ENCODE data around the gene SYNJ1.
A peak's percentile ranks its signal among the peaks of the same experiment; 100 is the strongest.

The SYNJ1 gene

GRCh38 chr21:32735524-32735923 is 7.7 kb upstream of the SYNJ1 start:
- H3K36me3 ChIP-seq (ENCODE audit: control insufficient read depth, insufficient read depth, low read length) = peaks cover 23% of the 10 kb centered on the region
- no peaks in the 10 kb centered on the region for H3K9me3 ChIP-seq (ENCODE audit: control insufficient read depth, low read length)
- H3K27me3 ChIP-seq (ENCODE audit: control insufficient read depth, insufficient read depth, low read length, poor library complexity, severe bottlenecking) = no peaks in the 10 kb centered on the region
- no peak overlapping the region for H3K4me3 ChIP-seq (ENCODE audit: insufficient read depth, low read depth, low read length)
- no peak overlapping the region for H3K27ac ChIP-seq (ENCODE audit: insufficient read depth, low read depth, low read length, poor library complexity, severe bottlenecking)
- no peaks in the 10 kb centered on the region for H3K4me1 ChIP-seq (ENCODE audit: control insufficient read depth, insufficient read depth, low read length)
- 88 to 96% methylated on average over 2 of the region's 2 CpGs for WGBS, 2 experiments

GRCh38 chr21:32733990-32734613 is 6.3 kb upstream of the SYNJ1 start:
- 96 to 98% methylated on average over 4 to 5 of the region's 5 CpGs for WGBS, 2 experiments

GRCh38 chr21:32733356-32733755 is 5.5 kb upstream of the SYNJ1 start:
- Histone ChIP-seq H3K27ac (ENCODE audit: insufficient read depth, low read depth, low read length, poor library complexity, severe bottlenecking) (no peak overlapping the region), H3K4me1 (ENCODE audit: control insufficient read depth, insufficient read depth, low read length) (no peaks in the 10 kb centered on the region), H3K4me3 (ENCODE audit: insufficient read depth, low read depth, low read length) (no peak overlapping the region), H3K27me3 (ENCODE audit: control insufficient read depth, insufficient read depth, low read length, poor library complexity, severe bottlenecking) (no peaks in the 10 kb centered on the region), H3K9me3 (ENCODE audit: control insufficient read depth, low read length) (no peaks in the 10 kb centered on the region), H3K36me3 (ENCODE audit: control insufficient read depth, insufficient read depth, low read length) (peaks cover 16% of the 10 kb centered on the region)
- WGBS, 2 experiments = 85 to 97% methylated on average over 6 of the region's 6 CpGs

More at GRCh38 chr21:32733990-32734613, 6.3 kb upstream of the SYNJ1 start:
- no peak overlapping the region for H3K4me3 ChIP-seq (ENCODE audit: insufficient read depth, low read depth, low read length)
- no peaks in the 10 kb centered on the region for H3K9me3 ChIP-seq (ENCODE audit: control insufficient read depth, low read length)
- no peak overlapping the region for H3K27ac ChIP-seq (ENCODE audit: insufficient read depth, low read depth, low read length, poor library complexity, severe bottlenecking)
- peaks cover 21% of the 10 kb centered on the region for H3K36me3 ChIP-seq (ENCODE audit: control insufficient read depth, insufficient read depth, low read length)
- no peaks in the 10 kb centered on the region for H3K4me1 ChIP-seq (ENCODE audit: control insufficient read depth, insufficient read depth, low read length)
- no peaks in the 10 kb centered on the region for H3K27me3 ChIP-seq (ENCODE audit: control insufficient read depth, insufficient read depth, low read length, poor library complexity, severe bottlenecking)

- Histone ChIP-seq H3K27ac (ENCODE audit: insufficient read depth, low read depth, low read length, poor library complexity, severe bottlenecking) (no peak overlapping the region), H3K4me1 (ENCODE audit: control insufficient read depth, insufficient read depth, low read length) (no peaks in the 10 kb centered on the region), H3K9me3 (ENCODE audit: control insufficient read depth, low read length) (no peaks in the 10 kb centered on the region), H3K36me3 (ENCODE audit: control insufficient read depth, insufficient read depth, low read length) (peaks cover 15% of the 10 kb centered on the region), H3K27me3 (ENCODE audit: control insufficient read depth, insufficient read depth, low read length, poor library complexity, severe bottlenecking) (no peaks in the 10 kb centered on the region), H3K4me3 (ENCODE audit: insufficient read depth, low read depth, low read length) (no peak overlapping the region)
- 94 to 97% methylated on average over 3 of the region's 3 CpGs for WGBS, 2 experiments
These were observed 4.7 kb upstream of the SYNJ1 start for GRCh38 chr21:32732544-32732943.

GRCh38 chr21:32728848-32729247 is 1.0 kb upstream of the SYNJ1 start:
- Histone ChIP-seq H3K4me1 (ENCODE audit: control insufficient read depth, insufficient read depth, low read length) (no peaks in the 10 kb centered on the region), H3K4me3 (ENCODE audit: insufficient read depth, low read depth, low read length) (peak overlapping the region; percentile 68), H3K27ac (ENCODE audit: insufficient read depth, low read depth, low read length, poor library complexity, severe bottlenecking) (no peak overlapping the region), H3K36me3 (ENCODE audit: control insufficient read depth, insufficient read depth, low read length) (no peaks in the 10 kb centered on the region), H3K27me3 (ENCODE audit: control insufficient read depth, insufficient read depth, low read length, poor library complexity, severe bottlenecking) (no peaks in the 10 kb centered on the region), H3K9me3 (ENCODE audit: control insufficient read depth, low read length) (no peaks in the 10 kb centered on the region)
- WGBS, 2 experiments = 77 to 84% methylated on average over 3 of the region's 3 CpGs

GRCh38 chr21:32728456-32728839 is 635 bp upstream of the SYNJ1 start:
- Histone ChIP-seq H3K9me3 (ENCODE audit: control insufficient read depth, low read length) (no peaks in the 10 kb centered on the region), H3K4me1 (ENCODE audit: control insufficient read depth, insufficient read depth, low read length) (no peaks in the 10 kb centered on the region), H3K27me3 (ENCODE audit: control insufficient read depth, insufficient read depth, low read length, poor library complexity, severe bottlenecking) (no peaks in the 10 kb centered on the region), H3K27ac (ENCODE audit: insufficient read depth, low read depth, low read length, poor library complexity, severe bottlenecking) (peak overlapping the region; percentile 40), H3K4me3 (ENCODE audit: insufficient read depth, low read depth, low read length) (peak overlapping the region; percentile 68), H3K36me3 (ENCODE audit: control insufficient read depth, insufficient read depth, low read length) (no peaks in the 10 kb centered on the region)
- 10 to 12% methylated on average over 13 of the region's 13 CpGs for WGBS, 2 experiments

GRCh38 chr21:32726839-32727686 is 750 bp downstream of the SYNJ1 start:
- H3K36me3 ChIP-seq (ENCODE audit: control insufficient read depth, insufficient read depth, low read length) = no peaks in the 10 kb centered on the region
- 2 to 3% methylated on average over 41 to 42 of the region's 42 CpGs for WGBS, 2 experiments
- peak overlapping the region; percentile 68 for H3K4me3 ChIP-seq (ENCODE audit: insufficient read depth, low read depth, low read length)
- H3K9me3 ChIP-seq (ENCODE audit: control insufficient read depth, low read length) = no peaks in the 10 kb centered on the region
- no peaks in the 10 kb centered on the region for H3K27me3 ChIP-seq (ENCODE audit: control insufficient read depth, insufficient read depth, low read length, poor library complexity, severe bottlenecking)
- no peaks in the 10 kb centered on the region for H3K4me1 ChIP-seq (ENCODE audit: control insufficient read depth, insufficient read depth, low read length)
- H3K27ac ChIP-seq (ENCODE audit: insufficient read depth, low read depth, low read length, poor library complexity, severe bottlenecking) = peak overlapping the region; percentile 28

- H3K36me3 ChIP-seq (ENCODE audit: control insufficient read depth, insufficient read depth, low read length) = no peaks in the 10 kb centered on the region
- WGBS, 2 experiments = 92 to 96% methylated on average over 5 of the region's 5 CpGs
- no peaks in the 10 kb centered on the region for H3K27me3 ChIP-seq (ENCODE audit: control insufficient read depth, insufficient read depth, low read length, poor library complexity, severe bottlenecking)
- H3K27ac ChIP-seq (ENCODE audit: insufficient read depth, low read depth, low read length, poor library complexity, severe bottlenecking) = no peak overlapping the region
- no peak overlapping the region for H3K4me3 ChIP-seq (ENCODE audit: insufficient read depth, low read depth, low read length)
- H3K9me3 ChIP-seq (ENCODE audit: control insufficient read depth, low read length) = no peaks in the 10 kb centered on the region
- H3K4me1 ChIP-seq (ENCODE audit: control insufficient read depth, insufficient read depth, low read length) = no peaks in the 10 kb centered on the region
These were observed 8.7 kb downstream of the SYNJ1 start for GRCh38 chr21:32719085-32719484.

GRCh38 chr21:32717851-32718316 is 9.9 kb downstream of the SYNJ1 start:
- peak overlapping the region; percentile 16 for H3K27ac ChIP-seq (ENCODE audit: insufficient read depth, low read depth, low read length, poor library complexity, severe bottlenecking)

GRCh38 chr21:32716486-32716885 is 11.3 kb downstream of the SYNJ1 start:
- Histone ChIP-seq H3K4me1 (ENCODE audit: control insufficient read depth, insufficient read depth, low read length) (no peaks in the 10 kb centered on the region), H3K27ac (ENCODE audit: insufficient read depth, low read depth, low read length, poor library complexity, severe bottlenecking) (no peak overlapping the region), H3K36me3 (ENCODE audit: control insufficient read depth, insufficient read depth, low read length) (no peaks in the 10 kb centered on the region), H3K4me3 (ENCODE audit: insufficient read depth, low read depth, low read length) (no peak overlapping the region), H3K9me3 (ENCODE audit: control insufficient read depth, low read length) (no peaks in the 10 kb centered on the region), H3K27me3 (ENCODE audit: control insufficient read depth, insufficient read depth, low read length, poor library complexity, severe bottlenecking) (no peaks in the 10 kb centered on the region)
- 100% methylated on average over 2 of the region's 2 CpGs; no CpG with 5 or more reads in 1 of the 2 experiments for WGBS, 2 experiments

More at GRCh38 chr21:32717851-32718316, 9.9 kb downstream of the SYNJ1 start:
- Histone ChIP-seq H3K4me1 (ENCODE audit: control insufficient read depth, insufficient read depth, low read length) (no peaks in the 10 kb centered on the region), H3K4me3 (ENCODE audit: insufficient read depth, low read depth, low read length) (no peak overlapping the region), H3K36me3 (ENCODE audit: control insufficient read depth, insufficient read depth, low read length) (no peaks in the 10 kb centered on the region), H3K9me3 (ENCODE audit: control insufficient read depth, low read length) (no peaks in the 10 kb centered on the region), H3K27me3 (ENCODE audit: control insufficient read depth, insufficient read depth, low read length, poor library complexity, severe bottlenecking) (no peaks in the 10 kb centered on the region)
- 95 to 96% methylated on average over 2 of the region's 2 CpGs for WGBS, 2 experiments

All from ectodermal cell (in vitro differentiated cells).